Measurements from ENCODE around the gene RPUSD3. TPM values are rescaled to one million over a fixed set of nuclear protein-coding genes. Genes with fewer than 3 reads are reported as not detected.
"Not testable (repeated sequence)": the region's sequence is repeated elsewhere in the genome, so short reads cannot be mapped to it uniquely, and the experiment has no call there.

RPUSD3 gene
- total RNA-seq, 4 donors from 2014 or later: 44.4 to 57.1 (median 50.7) TPM

- intact Hi-C loops (cut with DNase I; ENCODE audit: low total_unique reads): no loop called here
- H3K4me3 ChIP-seq (ENCODE audit: low read depth, poor library complexity, severe bottlenecking): no peak within 1 kb of the TSS
These were observed 36.2 kb upstream of the RPUSD3 start, which contains the start of gene CIDEC for GRCh38 chr3:9879830-9880549. Gene CIDEC, minus strand, starts transcription at chr3:9880253. Its CDS starts 1,767 bp downstream, at chr3:9878486.

DNA sequence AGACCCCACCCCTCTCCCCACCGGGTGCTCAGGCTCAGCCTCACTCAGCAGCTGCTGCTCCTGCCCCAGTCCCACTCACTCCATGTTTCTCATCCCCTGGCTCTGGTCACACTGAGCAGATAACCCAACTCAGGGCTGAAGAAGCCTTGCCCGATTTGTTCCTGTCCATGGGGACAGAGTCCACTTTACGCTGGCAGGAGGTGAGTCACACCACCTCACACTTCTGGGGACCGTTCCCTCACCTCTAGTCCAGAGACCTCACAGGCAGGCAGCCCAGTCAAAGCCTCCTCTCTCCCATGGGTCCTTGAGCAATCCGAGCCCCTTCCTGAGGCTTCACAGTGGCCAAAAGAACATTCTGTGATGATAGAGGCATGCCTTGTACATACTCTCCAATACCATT lies 34.9 kb upstream of the RPUSD3 start:
- no peak overlapping the region for H3K4me3 ChIP-seq (ENCODE audit: low read depth, poor library complexity, severe bottlenecking)
- TF ChIP-seq CTCF (IDR thresholded peaks at IDR 0.05) (no peak), POLR2A (IDR thresholded peaks at IDR 0.05) (no peak)
- DNase-seq (ENCODE audit: low spot score in 2 of 2): no peak
- intact Hi-C loops (cut with DNase I; ENCODE audit: low total_unique reads): no loop called here
- 85 to 87% methylated on average over 5 of the region's 5 CpGs for WGBS, 2 donors

More at GRCh38 chr3:9879830-9880549, 36.2 kb upstream of the RPUSD3 start, which contains the start of gene CIDEC:
- WGBS, 2 donors: 83 to 88% methylated on average over 7 of the region's 7 CpGs
- DNase-seq (ENCODE audit: low spot score in 2 of 2): no peak
- TF ChIP-seq CTCF (IDR thresholded peaks at IDR 0.05) (no peak), POLR2A (IDR thresholded peaks at IDR 0.05) (no peak)

- DNase-seq (ENCODE audit: low spot score in 2 of 2): no peak
- TF ChIP-seq POLR2A (IDR thresholded peaks at IDR 0.05) (no peak), CTCF (IDR thresholded peaks at IDR 0.05) (no peak)
- H3K4me3 ChIP-seq (ENCODE audit: low read depth, poor library complexity, severe bottlenecking): no peak overlapping the region
- WGBS, 2 donors: 91 to 92% methylated on average over 11 to 12 of the region's 12 CpGs
- intact Hi-C loops (cut with DNase I; ENCODE audit: low total_unique reads): no loop called here
These were observed 33.2 kb upstream of the RPUSD3 start for GRCh38 chr3:9876991-9877390.

- intact Hi-C loops (cut with DNase I; ENCODE audit: low total_unique reads); H3K4me3 ChIP-seq (ENCODE audit: low read depth, poor library complexity, severe bottlenecking); DNase-seq (ENCODE audit: low spot score in 2 of 2): not testable (repeated sequence)
- WGBS, 2 donors: 86 to 89% methylated on average over 4 of the region's 4 CpGs
These were observed 32.4 kb upstream of the RPUSD3 start for GRCh38 chr3:9876255-9876654.

DNA sequence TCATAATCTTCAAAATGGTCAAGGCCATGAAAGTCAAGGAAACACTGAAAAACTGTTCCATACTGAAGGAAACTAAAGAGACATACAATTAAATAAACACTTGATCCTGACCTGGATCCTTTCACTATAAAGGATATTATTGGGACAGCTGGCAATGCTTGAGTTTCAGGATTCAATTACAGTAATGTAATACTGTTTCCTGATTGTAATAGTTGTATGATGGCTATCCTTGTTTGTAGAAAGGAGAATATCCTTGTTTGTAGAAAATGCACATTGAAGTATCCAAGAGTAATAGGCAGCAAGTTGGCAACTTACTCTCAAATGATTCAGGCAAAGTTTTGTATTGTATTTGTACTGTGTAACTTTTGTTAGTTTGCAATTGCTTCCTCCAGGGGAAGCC lies 31.6 kb upstream of the RPUSD3 start:
- TF ChIP-seq POLR2A (IDR thresholded peaks at IDR 0.05): no peak
- TF ChIP-seq CTCF (IDR thresholded peaks at IDR 0.05): no peak
- H3K4me3 ChIP-seq (ENCODE audit: low read depth, poor library complexity, severe bottlenecking): no peak overlapping the region
- intact Hi-C loops (cut with DNase I; ENCODE audit: low total_unique reads): no loop called here
- DNase-seq (ENCODE audit: low spot score in 2 of 2): no peak

- DNase-seq (ENCODE audit: low spot score in 2 of 2); H3K4me3 ChIP-seq (ENCODE audit: low read depth, poor library complexity, severe bottlenecking); intact Hi-C loops (cut with DNase I; ENCODE audit: low total_unique reads): not testable (repeated sequence)
- 95 to 97% methylated on average over 5 of the region's 5 CpGs for WGBS, 2 donors
These were observed 28.3 kb upstream of the RPUSD3 start for GRCh38 chr3:9872067-9872466.

DNA sequence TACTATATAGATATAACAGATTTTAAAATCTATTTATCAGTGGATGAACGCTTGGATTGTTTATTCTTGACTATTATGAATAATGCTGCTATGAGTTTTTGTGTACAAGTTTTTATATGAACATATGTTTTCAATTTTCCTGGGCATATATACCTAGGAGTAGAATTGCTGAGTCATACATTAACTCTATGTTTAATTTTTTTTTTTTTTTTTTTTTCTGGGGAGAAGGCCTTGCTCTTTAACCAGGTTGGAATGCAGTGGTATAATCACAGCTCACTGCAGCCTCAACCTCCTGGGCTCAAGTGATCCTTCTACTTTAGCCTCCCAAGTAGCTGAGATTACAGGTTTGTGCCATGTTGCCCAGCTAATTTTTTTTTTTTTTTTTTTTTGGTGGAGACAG lies 27.2 kb upstream of the RPUSD3 start:
- intact Hi-C loops (cut with DNase I; ENCODE audit: low total_unique reads): no loop called here
- no peak overlapping the region for H3K4me3 ChIP-seq (ENCODE audit: low read depth, poor library complexity, severe bottlenecking)
- no peak for TF ChIP-seq POLR2A (IDR thresholded peaks at IDR 0.05)
- TF ChIP-seq CTCF (IDR thresholded peaks at IDR 0.05): no peak
- no peak for DNase-seq (ENCODE audit: low spot score in 2 of 2)
- 78 to 85% methylated on average over 1 of the region's 1 CpG for WGBS, 2 donors

Data from lower leg skin (tissue), 4 donors.